Lung microvascular endothelial cell (primary cell): Measurements from ENCODE around the gene HES6. TPM values are rescaled to one million over a fixed set of nuclear protein-coding genes. Genes with fewer than 3 reads are reported as not detected.

Experiments used
- DNase-seq, 2 donors: peaks; one replicate each; pipeline versions ENCODE4 v3.0.0 to v3.0.0-alpha.2; 2010; ENCODE audit warnings: low read depth in 2 of 2
- total RNA-seq: library from RNA; depleted of rRNA; stranded (reverse); fragments of >200 nt; gene quantifications from 2 replicates; pipeline ENCODE4 v1.2.1, GENCODE V29; 2014

HES6 gene
- total RNA-seq, 1 donor from 2014 or later = 2.6 TPM

- no peak for DNase-seq
Observed at GRCh38 chr2:238235856-238236255, 4.0 kb downstream of the HES6 start.

- DNase-seq = no peak
Observed at GRCh38 chr2:238235331-238235732, 4.5 kb downstream of the HES6 start.

- DNase-seq = no peak
Observed at GRCh38 chr2:238233625-238234024, 6.2 kb downstream of the HES6 start.

GRCh38 chr2:238231809-238232208 is 8.0 kb downstream of the HES6 start:
- DNase-seq = no peak

GRCh38 chr2:238231251-238231793 is 8.5 kb downstream of the HES6 start:
- DNase-seq = peak; percentile 47 to 69

- DNase-seq = no peak
Observed at GRCh38 chr2:238230699-238231098, 9.1 kb downstream of the HES6 start.

GRCh38 chr2:238228700-238229099 is 11.1 kb downstream of the HES6 start:
- no peak for DNase-seq

- no peak for DNase-seq
Observed at GRCh38 chr2:238227587-238228032, 12.2 kb downstream of the HES6 start.

- no peak for DNase-seq
Observed at GRCh38 chr2:238226698-238227586, 12.9 kb downstream of the HES6 start.

GRCh38 chr2:238225911-238226697 is 13.7 kb downstream of the HES6 start:
- no peak for DNase-seq

GRCh38 chr2:238225121-238225520 is 14.7 kb downstream of the HES6 start:
- DNase-seq = no peak

GRCh38 chr2:238224356-238225035 is 15.3 kb downstream of the HES6 start:
- no peak for DNase-seq

- DNase-seq = no peak
Observed at GRCh38 chr2:238220892-238221521, 18.8 kb downstream of the HES6 start.

GRCh38 chr2:238220274-238220891 is 19.5 kb downstream of the HES6 start:
- no peak for DNase-seq

- DNase-seq = no peak
Observed at GRCh38 chr2:238216651-238217184, 23.1 kb downstream of the HES6 start.

- DNase-seq = no peak
Observed at GRCh38 chr2:238207006-238207405, 32.8 kb downstream of the HES6 start.

- no peak for DNase-seq
Observed at GRCh38 chr2:238203973-238204683, 35.7 kb downstream of the HES6 start.

- peak; percentile 86 to 90 for DNase-seq
Observed at GRCh38 chr2:238203094-238203972, 36.5 kb downstream of the HES6 start, which contains the start of gene ILKAP. Gene ILKAP, minus strand, starts transcription at chr2:238203695. Its CDS starts 142 bp downstream, at chr2:238203553.
